CD4-positive, alpha-beta T cell treated with Interleukin-4 for 4 hours (primary cell): Measurements from ENCODE around the gene GREB1.

Source experiments
- DNase-seq: peaks from one replicate; pipeline ENCODE4 v3.0.0-alpha.2; 2020

GREB1 gene

GRCh38 chr2:11533278-11534070, at the start of gene GREB1:
GREB1 (plus strand) TSS chr2:11534045; CDS start chr2:11556615, 22,570 bp downstream.
- DNase-seq: no peak

- DNase-seq: no peak
Observed at GRCh38 chr2:11488809-11489208, 45.0 kb upstream of the GREB1 start.

GRCh38 chr2:11490194-11490593, 43.7 kb upstream of the GREB1 start:
- DNase-seq: no peak

GRCh38 chr2:11491348-11491933, 42.4 kb upstream of the GREB1 start:
- DNase-seq: no peak

GRCh38 chr2:11492244-11492643, 41.6 kb upstream of the GREB1 start:
- DNase-seq: no peak

GRCh38 chr2:11492720-11493119, 41.1 kb upstream of the GREB1 start:
- DNase-seq: no peak

- no peak for DNase-seq
Observed at GRCh38 chr2:11493282-11493681, 40.6 kb upstream of the GREB1 start.

- DNase-seq: no peak
Observed at GRCh38 chr2:11494310-11494709, 39.5 kb upstream of the GREB1 start.

GRCh38 chr2:11495844-11496681, 37.8 kb upstream of the GREB1 start:
- DNase-seq: no peak

GRCh38 chr2:11498543-11499034, 35.3 kb upstream of the GREB1 start:
- DNase-seq: no peak

GRCh38 chr2:11499081-11499743, 34.6 kb upstream of the GREB1 start:
- no peak for DNase-seq

GRCh38 chr2:11500702-11501303, 33.0 kb upstream of the GREB1 start:
- no peak for DNase-seq

- DNase-seq: no peak
Observed at GRCh38 chr2:11502740-11503292, 31.0 kb upstream of the GREB1 start.

- DNase-seq: no peak
Observed at GRCh38 chr2:11503354-11503927, 30.4 kb upstream of the GREB1 start.

- no peak for DNase-seq
Observed at GRCh38 chr2:11505652-11506610, 27.9 kb upstream of the GREB1 start.

- DNase-seq: no peak
Observed at GRCh38 chr2:11506611-11506969, 27.3 kb upstream of the GREB1 start.

- no peak for DNase-seq
Observed at GRCh38 chr2:11507517-11507916, 26.3 kb upstream of the GREB1 start.

GRCh38 chr2:11508279-11508678, 25.6 kb upstream of the GREB1 start:
- DNase-seq: no peak

GRCh38 chr2:11509657-11510360, 24.0 kb upstream of the GREB1 start:
- no peak for DNase-seq

- no peak for DNase-seq
Observed at GRCh38 chr2:11512431-11512830, 21.4 kb upstream of the GREB1 start.
